Right atrium auricular region (tissue), 2 donors: Measurements from ENCODE around the gene WDR1. TPM values are rescaled to one million over a fixed set of nuclear protein-coding genes. Genes with fewer than 3 reads are reported as not detected.

Experiments used
- DNase-seq: peaks from one replicate; pipeline ENCODE4 v3.0.0-alpha.2; 2019; ENCODE audit warnings: low spot score
- H3K27ac ChIP-seq, 2 donors: fragments of 200-600 bp; sonication (generic); 1 replicate in 1 of 2; 2 replicates in 1 of 2; pipeline ENCODE4 v1.5.1; 2016 to 2019
- H3K27me3 ChIP-seq, 2 donors: fragments of 200-600 bp; sonication (generic); one replicate each; pipeline versions ENCODE4 v1.5.1 to v1.6.0; 2017 to 2019
- H3K36me3 ChIP-seq: fragments of 200-600 bp; sonication (generic); one replicate; pipeline ENCODE4 v1.5.1; 2016
- H3K4me1 ChIP-seq, 2 donors: fragments of 200-600 bp; sonication (generic); one replicate each; pipeline versions ENCODE4 v1.5.1 to v1.6.0; 2017 to 2019
- H3K4me3 ChIP-seq, 2 donors: fragments of 200-600 bp; sonication (generic); 1 replicate in 1 of 2; 2 replicates in 1 of 2; pipeline ENCODE4 v1.5.1; 2017 to 2019; ENCODE audit warnings: mild to moderate bottlenecking in 1 of 2, moderate library complexity in 1 of 2
- H3K9me3 ChIP-seq, 2 donors: fragments of 200-600 bp; sonication (generic); one replicate each; pipeline ENCODE4 v1.5.1; 2019
- CTCF ChIP-seq, 2 donors: fragments of 200-600 bp; sonication (generic); IDR thresholded peaks; one replicate each; pipeline ENCODE4 v1.5.1; 2019; ENCODE audit warnings: antibody characterized with exemption in 2 of 2
- total RNA-seq, 2 donors: library from RNA; depleted of rRNA; stranded (reverse); fragments of >200 nt; gene quantifications; one replicate each; pipeline ENCODE4 v1.1.0, GENCODE V29; 2016

WDR1 gene
- total RNA-seq, 2 donors from 2014 or later, result 109 to 216 TPM

GRCh38 chr4:10161146-10161545, 44.5 kb upstream of the WDR1 start:
- no peak for DNase-seq
- Histone ChIP-seq H3K27ac (no peak overlapping the region), H3K9me3 (no peaks in the 10 kb centered on the region), H3K4me3 (no peak overlapping the region), H3K27me3 (no peaks in the 10 kb centered on the region), H3K36me3 (no peaks in the 10 kb centered on the region), H3K4me1 (no peaks in the 10 kb centered on the region)
- no peak for TF ChIP-seq CTCF (IDR thresholded peaks at IDR 0.05)

- Histone ChIP-seq H3K4me3 (no peak overlapping the region), H3K36me3 (no peaks in the 10 kb centered on the region), H3K9me3 (no peaks in the 10 kb centered on the region), H3K27me3 (no peaks in the 10 kb centered on the region), H3K4me1 (no peaks in the 10 kb centered on the region), H3K27ac (no peak overlapping the region)
- TF ChIP-seq CTCF (IDR thresholded peaks at IDR 0.05), result peak in 1 of 2 donors; percentile 60
- DNase-seq, result no peak
Measured at GRCh38 chr4:10160281-10160856, 43.8 kb upstream of the WDR1 start.

- no peak overlapping the region for H3K4me3 ChIP-seq
- no peaks in the 10 kb centered on the region for H3K9me3 ChIP-seq
- H3K27ac ChIP-seq, result no peak overlapping the region
- no peak for TF ChIP-seq CTCF (IDR thresholded peaks at IDR 0.05)
- H3K36me3 ChIP-seq, result no peaks in the 10 kb centered on the region
- no peak for DNase-seq
- no peaks in the 10 kb centered on the region for H3K27me3 ChIP-seq
- no peaks in the 10 kb centered on the region for H3K4me1 ChIP-seq
Measured at GRCh38 chr4:10159671-10160070, 43.1 kb upstream of the WDR1 start.

- H3K9me3 ChIP-seq, result no peaks in the 10 kb centered on the region
- TF ChIP-seq CTCF (IDR thresholded peaks at IDR 0.05), result no peak
- no peaks in the 10 kb centered on the region for H3K27me3 ChIP-seq
- no peaks in the 10 kb centered on the region for H3K4me1 ChIP-seq
- H3K27ac ChIP-seq, result no peak overlapping the region
- no peak for DNase-seq
- no peak overlapping the region for H3K4me3 ChIP-seq
- no peaks in the 10 kb centered on the region for H3K36me3 ChIP-seq
Measured at GRCh38 chr4:10158333-10158942, 41.8 kb upstream of the WDR1 start.

GRCh38 chr4:10157478-10158332, 41.1 kb upstream of the WDR1 start:
- no peaks in the 10 kb centered on the region for H3K4me1 ChIP-seq
- no peaks in the 10 kb centered on the region for H3K27me3 ChIP-seq
- peak; percentile 69 to 84 for TF ChIP-seq CTCF (IDR thresholded peaks at IDR 0.05)
- DNase-seq, result peak; percentile 69
- no peaks in the 10 kb centered on the region for H3K36me3 ChIP-seq
- H3K4me3 ChIP-seq, result no peak overlapping the region
- H3K9me3 ChIP-seq, result no peaks in the 10 kb centered on the region
- H3K27ac ChIP-seq, result no peak overlapping the region
